ENCODE data around the gene NME8.

Gene NME8

GRCh38 chr7:37833107-37833817 is 15.1 kb upstream of the NME8 start:
- peak; percentile 52 for DNase-seq (ENCODE audit: low spot score)

DNA sequence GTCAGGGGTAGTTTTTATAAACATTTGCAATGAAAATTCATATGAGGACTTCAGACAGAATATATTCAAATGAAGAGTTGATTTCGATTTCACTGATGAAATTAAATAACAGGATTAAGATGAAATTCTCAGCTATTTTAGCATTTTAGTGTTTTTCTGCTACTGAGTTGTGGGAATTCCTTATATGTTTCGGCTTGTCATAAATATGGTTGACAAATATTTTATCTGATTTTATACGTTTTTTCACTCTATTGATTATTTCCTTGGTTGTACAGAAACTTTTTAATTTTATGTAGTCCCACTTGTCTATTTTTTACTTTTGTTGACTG is 14.6 kb upstream of the NME8 start:
- TF ChIP-seq, protein P1, sequence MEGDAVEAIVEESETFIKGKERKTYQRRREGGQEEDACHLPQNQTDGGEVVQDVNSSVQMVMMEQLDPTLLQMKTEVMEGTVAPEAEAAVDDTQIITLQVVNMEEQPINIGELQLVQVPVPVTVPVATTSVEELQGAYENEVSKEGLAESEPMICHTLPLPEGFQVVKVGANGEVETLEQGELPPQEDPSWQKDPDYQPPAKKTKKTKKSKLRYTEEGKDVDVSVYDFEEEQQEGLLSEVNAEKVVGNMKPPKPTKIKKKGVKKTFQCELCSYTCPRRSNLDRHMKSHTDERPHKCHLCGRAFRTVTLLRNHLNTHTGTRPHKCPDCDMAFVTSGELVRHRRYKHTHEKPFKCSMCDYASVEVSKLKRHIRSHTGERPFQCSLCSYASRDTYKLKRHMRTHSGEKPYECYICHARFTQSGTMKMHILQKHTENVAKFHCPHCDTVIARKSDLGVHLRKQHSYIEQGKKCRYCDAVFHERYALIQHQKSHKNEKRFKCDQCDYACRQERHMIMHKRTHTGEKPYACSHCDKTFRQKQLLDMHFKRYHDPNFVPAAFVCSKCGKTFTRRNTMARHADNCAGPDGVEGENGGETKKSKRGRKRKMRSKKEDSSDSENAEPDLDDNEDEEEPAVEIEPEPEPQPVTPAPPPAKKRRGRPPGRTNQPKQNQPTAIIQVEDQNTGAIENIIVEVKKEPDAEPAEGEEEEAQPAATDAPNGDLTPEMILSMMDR (IDR thresholded peaks at IDR 0.05; ENCODE audit: extremely low read depth, missing control alignments), result no peak
- no peak for DNase-seq (ENCODE audit: low spot score)

More at GRCh38 chr7:37833107-37833817, 15.1 kb upstream of the NME8 start:
- TF ChIP-seq, protein P1 (IDR thresholded peaks at IDR 0.05; ENCODE audit: extremely low read depth, missing control alignments), result peak; percentile 29

- TF ChIP-seq, protein P1 (IDR thresholded peaks at IDR 0.05; ENCODE audit: extremely low read depth, missing control alignments), result peak; percentile 9
- DNase-seq (ENCODE audit: low spot score), result peak; percentile 27
Observed at GRCh38 chr7:37853468-37853867, 5.1 kb downstream of the NME8 start.

GRCh38 chr7:37882086-37882485 is 33.7 kb downstream of the NME8 start:
- TF ChIP-seq, protein P1 (IDR thresholded peaks at IDR 0.05; ENCODE audit: extremely low read depth, missing control alignments), result no peak
- DNase-seq (ENCODE audit: low spot score), result no peak

- TF ChIP-seq, protein P1 (IDR thresholded peaks at IDR 0.05; ENCODE audit: extremely low read depth, missing control alignments), result no peak
- DNase-seq (ENCODE audit: low spot score), result no peak
Observed at GRCh38 chr7:37893359-37893758, 45.0 kb downstream of the NME8 start.

GRCh38 chr7:37894671-37895070 is 46.3 kb downstream of the NME8 start:
- no peak for DNase-seq (ENCODE audit: low spot score)
- TF ChIP-seq, protein P1 (IDR thresholded peaks at IDR 0.05; ENCODE audit: extremely low read depth, missing control alignments), result no peak

DNA sequence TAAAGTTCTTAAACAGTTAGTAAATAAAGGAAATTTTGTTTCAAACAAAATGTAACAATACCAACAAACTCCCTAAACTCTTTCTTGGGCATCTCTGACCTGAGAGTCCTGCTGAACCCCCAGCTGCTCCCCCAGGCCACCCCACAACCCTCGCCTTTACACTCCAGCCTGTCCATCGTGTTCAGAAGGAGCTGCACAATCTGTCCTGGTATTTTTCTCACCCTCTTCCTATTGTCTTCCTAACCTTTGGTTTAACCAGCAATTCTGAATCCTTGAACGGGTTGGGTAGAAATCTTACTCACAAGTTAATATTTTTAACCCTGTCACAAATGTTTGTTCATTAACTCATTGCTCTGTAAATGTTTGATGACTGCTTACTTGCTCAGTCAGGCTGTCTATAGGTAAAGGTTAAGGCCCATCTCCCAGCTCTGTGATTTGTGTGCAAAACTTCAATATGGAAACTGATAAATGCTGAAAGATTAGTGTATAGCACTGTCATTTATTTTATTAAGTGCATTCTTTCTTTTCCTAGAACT is 51.4 kb downstream of the NME8 start:
- DNase-seq (ENCODE audit: low spot score), result no peak
- TF ChIP-seq, protein P1 (IDR thresholded peaks at IDR 0.05; ENCODE audit: extremely low read depth, missing control alignments), result no peak

Measured in GM20000 (cell line).